ENCODE results near the gene OSBPL2.

The OSBPL2 gene

DNA sequence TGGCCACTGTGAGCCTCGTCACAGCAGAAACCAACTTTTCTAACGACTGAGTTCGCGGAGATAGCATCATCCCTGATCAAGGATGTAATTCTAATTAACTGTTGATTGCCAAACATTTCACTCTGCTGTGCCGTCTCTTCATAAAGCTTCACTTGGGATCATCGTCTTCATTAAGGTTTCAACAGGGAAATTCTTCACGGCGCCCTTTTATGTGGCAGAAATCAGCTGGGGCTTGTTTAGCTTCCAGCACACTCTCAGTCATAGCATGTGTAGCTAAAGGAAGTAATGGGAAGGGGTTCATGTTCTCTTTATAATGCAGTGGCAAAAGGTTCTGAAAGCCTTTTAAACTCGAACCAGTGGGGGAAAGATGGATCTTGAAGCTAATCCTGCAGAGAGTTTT lies 55.6 kb downstream of the OSBPL2 start:
- H3K4me3 Mint-ChIP-seq: no peak overlapping the region
- TF ChIP-seq, protein P1, sequence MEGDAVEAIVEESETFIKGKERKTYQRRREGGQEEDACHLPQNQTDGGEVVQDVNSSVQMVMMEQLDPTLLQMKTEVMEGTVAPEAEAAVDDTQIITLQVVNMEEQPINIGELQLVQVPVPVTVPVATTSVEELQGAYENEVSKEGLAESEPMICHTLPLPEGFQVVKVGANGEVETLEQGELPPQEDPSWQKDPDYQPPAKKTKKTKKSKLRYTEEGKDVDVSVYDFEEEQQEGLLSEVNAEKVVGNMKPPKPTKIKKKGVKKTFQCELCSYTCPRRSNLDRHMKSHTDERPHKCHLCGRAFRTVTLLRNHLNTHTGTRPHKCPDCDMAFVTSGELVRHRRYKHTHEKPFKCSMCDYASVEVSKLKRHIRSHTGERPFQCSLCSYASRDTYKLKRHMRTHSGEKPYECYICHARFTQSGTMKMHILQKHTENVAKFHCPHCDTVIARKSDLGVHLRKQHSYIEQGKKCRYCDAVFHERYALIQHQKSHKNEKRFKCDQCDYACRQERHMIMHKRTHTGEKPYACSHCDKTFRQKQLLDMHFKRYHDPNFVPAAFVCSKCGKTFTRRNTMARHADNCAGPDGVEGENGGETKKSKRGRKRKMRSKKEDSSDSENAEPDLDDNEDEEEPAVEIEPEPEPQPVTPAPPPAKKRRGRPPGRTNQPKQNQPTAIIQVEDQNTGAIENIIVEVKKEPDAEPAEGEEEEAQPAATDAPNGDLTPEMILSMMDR (IDR thresholded peaks at IDR 0.05; ENCODE audit: unreplicated experiment in 3 of 3): no peak
- no peaks in the 10 kb centered on the region for H3K4me1 Mint-ChIP-seq
- H3K27ac Mint-ChIP-seq: no peak overlapping the region
- H3K27me3 Mint-ChIP-seq (ENCODE audit: low read depth): no peaks in the 10 kb centered on the region
- H3K36me3 Mint-ChIP-seq (ENCODE audit: low read depth): peaks cover 32% of the 10 kb centered on the region
- no peaks in the 10 kb centered on the region for H3K9me3 Mint-ChIP-seq

DNA sequence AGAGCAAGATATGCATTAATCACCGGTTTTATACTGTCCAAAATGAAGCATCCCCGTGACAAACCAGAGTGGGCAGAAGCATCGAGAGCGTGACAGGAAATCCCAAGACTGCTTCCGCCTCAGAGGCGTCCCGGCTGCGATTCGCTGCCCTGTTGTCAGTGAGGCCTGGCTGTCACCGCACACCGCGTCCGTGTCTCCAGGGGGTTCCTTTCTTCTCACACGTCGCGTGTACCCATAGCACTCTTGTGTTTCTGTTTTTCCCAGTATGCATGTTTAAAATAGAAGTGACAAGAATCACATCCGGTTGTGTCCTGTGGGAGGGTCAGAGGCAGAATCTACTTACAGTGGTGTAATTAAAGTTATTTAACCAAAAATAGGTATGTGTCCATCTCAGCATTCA lies 56.2 kb downstream of the OSBPL2 start:
- no peaks in the 10 kb centered on the region for H3K9me3 Mint-ChIP-seq
- no peak overlapping the region for H3K27ac Mint-ChIP-seq
- no peaks in the 10 kb centered on the region for H3K4me1 Mint-ChIP-seq
- H3K27me3 Mint-ChIP-seq (ENCODE audit: low read depth): no peaks in the 10 kb centered on the region
- TF ChIP-seq, protein P1 (IDR thresholded peaks at IDR 0.05; ENCODE audit: unreplicated experiment in 3 of 3): no peak
- peaks cover 30% of the 10 kb centered on the region for H3K36me3 Mint-ChIP-seq (ENCODE audit: low read depth)
- no peak overlapping the region for H3K4me3 Mint-ChIP-seq

DNA sequence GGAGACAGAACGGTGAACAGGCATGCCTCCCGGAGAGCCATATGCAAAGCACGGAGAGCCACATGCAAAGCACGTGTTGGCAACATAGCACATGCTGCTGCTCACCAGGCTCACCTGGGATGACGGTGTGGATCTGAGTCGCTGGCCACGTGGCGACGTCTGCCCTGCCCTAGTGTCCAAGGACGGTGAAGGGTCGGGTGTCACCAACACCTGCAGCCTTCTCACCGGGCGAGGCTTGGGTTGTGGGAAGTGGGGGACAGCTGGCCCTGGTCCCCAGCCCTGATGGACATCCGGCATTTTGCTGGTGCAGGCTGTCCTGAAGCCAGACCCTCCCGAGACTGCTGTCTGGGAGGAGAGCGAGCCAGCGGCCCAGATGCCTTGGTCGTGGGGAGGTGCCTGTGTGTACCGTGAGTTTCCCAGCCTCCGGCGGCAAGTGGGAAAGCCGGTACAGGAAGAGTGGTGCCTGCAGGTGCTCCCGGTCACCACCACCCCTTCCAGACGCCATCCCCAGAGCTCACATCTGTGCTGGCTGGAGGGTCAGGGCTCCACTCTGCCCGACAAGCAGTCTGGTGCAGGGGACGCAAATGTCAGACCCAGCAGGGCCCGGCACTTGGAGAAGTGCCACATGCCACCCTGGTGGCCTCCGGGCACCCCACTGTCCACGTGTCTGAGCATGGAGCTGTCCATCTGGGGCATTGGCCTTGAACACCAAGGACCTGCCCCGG lies 58.6 kb downstream of the OSBPL2 start:
- Mint-ChIP-seq H3K4me3 (no peak overlapping the region), H3K27ac (no peak overlapping the region), H3K9me3 (no peaks in the 10 kb centered on the region), H3K27me3 (ENCODE audit: low read depth) (no peaks in the 10 kb centered on the region), H3K36me3 (ENCODE audit: low read depth) (peaks cover 24% of the 10 kb centered on the region), H3K4me1 (no peaks in the 10 kb centered on the region)
- TF ChIP-seq, protein P1 (IDR thresholded peaks at IDR 0.05; ENCODE audit: unreplicated experiment in 3 of 3): no peak

DNA sequence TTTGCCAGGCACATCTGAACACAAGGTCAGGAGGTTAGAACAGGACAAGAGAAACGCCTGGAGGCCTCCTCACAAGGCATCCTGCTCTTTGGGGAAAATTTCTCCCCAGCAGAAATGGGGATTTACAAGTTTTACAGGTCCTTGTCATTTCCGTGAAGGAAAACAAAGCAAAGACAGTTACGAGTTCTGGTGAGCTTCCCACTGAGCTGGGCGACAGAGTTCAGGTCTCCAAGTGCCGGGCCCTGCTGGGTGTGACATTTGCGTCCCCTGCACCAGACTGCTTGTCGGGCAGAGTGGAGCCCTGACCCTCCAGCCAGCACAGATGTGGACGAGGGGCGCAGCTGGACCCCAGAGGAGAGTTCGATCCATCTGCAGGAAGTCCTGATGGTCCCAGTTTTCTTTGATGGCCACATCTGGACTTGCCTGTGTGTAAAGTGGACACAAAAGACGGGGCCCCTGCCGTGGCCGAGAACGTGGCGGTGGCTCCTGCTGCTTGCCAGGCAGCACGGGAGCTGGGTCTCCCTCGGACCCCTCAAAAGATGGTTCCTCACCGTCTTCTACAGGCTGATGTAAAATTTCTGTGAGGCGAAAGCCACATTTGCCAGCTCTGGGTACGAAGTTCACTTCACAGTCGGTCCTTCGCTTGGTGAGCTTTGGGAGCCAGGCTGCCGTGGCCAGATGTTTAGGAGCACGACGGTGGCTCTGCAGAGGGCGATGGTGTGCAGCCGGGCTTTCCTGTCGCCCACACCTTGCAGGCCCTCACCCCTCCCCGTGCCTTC lies 59.3 kb downstream of the OSBPL2 start:
- Mint-ChIP-seq H3K4me1 (no peaks in the 10 kb centered on the region), H3K27me3 (ENCODE audit: low read depth) (no peaks in the 10 kb centered on the region), H3K36me3 (ENCODE audit: low read depth) (peaks cover 21% of the 10 kb centered on the region), H3K9me3 (no peaks in the 10 kb centered on the region), H3K27ac (no peak overlapping the region), H3K4me3 (no peak overlapping the region)
- TF ChIP-seq, protein P1 (IDR thresholded peaks at IDR 0.05; ENCODE audit: unreplicated experiment in 3 of 3): no peak

DNA sequence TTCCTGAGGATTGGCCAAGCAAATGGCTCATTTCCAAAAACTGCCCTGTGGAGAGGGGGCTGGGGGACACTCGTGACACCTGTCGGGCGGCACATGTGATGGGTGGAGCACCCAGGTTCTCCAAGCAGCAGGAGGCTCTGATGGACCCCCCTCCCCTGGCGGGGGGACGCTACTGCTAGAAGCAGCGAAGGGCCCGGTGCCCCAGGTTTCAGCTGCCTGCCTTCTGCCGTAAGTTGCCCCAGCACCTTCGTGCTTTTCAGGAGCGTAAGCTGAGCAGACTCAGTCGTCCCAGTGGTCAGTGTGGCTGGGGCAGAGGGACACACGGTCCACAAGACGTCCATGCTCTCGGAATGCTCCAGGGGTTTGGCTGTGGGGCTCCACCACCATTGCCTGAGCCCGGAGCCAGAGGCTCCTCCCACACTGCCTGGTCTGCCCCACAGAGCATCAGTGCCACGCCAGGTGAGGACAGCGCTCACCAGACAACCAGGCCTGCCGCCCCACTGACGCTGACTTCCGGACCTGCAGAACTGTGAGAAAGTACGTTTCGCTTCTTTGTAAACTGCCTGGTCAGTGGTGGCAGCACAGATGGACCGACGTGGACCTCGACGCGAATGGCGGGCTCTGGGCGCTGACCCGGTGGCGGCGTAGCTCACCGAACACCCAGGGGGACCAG lies 60.4 kb downstream of the OSBPL2 start:
- H3K4me1 Mint-ChIP-seq: no peaks in the 10 kb centered on the region
- TF ChIP-seq, protein P1 (IDR thresholded peaks at IDR 0.05; ENCODE audit: unreplicated experiment in 3 of 3): no peak

More for the DNA sequence above, 60.4 kb downstream of the OSBPL2 start:
- Mint-ChIP-seq H3K36me3 (ENCODE audit: low read depth) (peaks cover 20% of the 10 kb centered on the region), H3K9me3 (no peaks in the 10 kb centered on the region), H3K27ac (no peak overlapping the region), H3K4me3 (no peak overlapping the region), H3K27me3 (ENCODE audit: low read depth) (no peaks in the 10 kb centered on the region)

Measured in nephron (organoid).